H9 (cell line): Measurements from ENCODE around the gene POLK. TPM values are rescaled to one million over a fixed set of nuclear protein-coding genes. Genes with fewer than 3 reads are reported as not detected.

ENCODE experiments used
- DNase-seq: peaks from one replicate; pipeline ENCODE4 v3.0.0-alpha.2; 2017
- H2AFZ ChIP-seq: one replicate; pipeline ENCODE4 v1.6.1; 2013; ENCODE audit warnings: mild to moderate bottlenecking, low read length, control low read depth, moderate library complexity
- H2AK5ac ChIP-seq: 2 replicates; pipeline ENCODE4 v1.6.1; 2013; ENCODE audit warnings: low read length, control low read depth, mixed read lengths; ENCODE audit not compliant: insufficient read length
- H2BK120ac ChIP-seq: one replicate; pipeline ENCODE4 v1.6.1; 2013; ENCODE audit warnings: low read depth, mild to moderate bottlenecking, low read length, control low read depth, inconsistent platforms; ENCODE audit not compliant: poor library complexity, severe bottlenecking
- H2BK12ac ChIP-seq: 2 replicates; pipeline ENCODE4 v1.6.1; 2013; ENCODE audit warnings: low read length, control low read depth, mixed read lengths, low read depth; ENCODE audit not compliant: insufficient read length
- H2BK15ac ChIP-seq: 2 replicates; pipeline ENCODE4 v1.6.1; 2013; ENCODE audit warnings: low read depth, low read length, control low read depth
- H2BK20ac ChIP-seq: one replicate; pipeline ENCODE4 v1.6.1; 2013; ENCODE audit warnings: low read depth, mild to moderate bottlenecking, low read length, control low read depth, inconsistent platforms; ENCODE audit not compliant: poor library complexity, severe bottlenecking
- H2BK5ac ChIP-seq: 2 replicates; pipeline ENCODE4 v1.6.1; 2013; ENCODE audit warnings: low read length, control low read depth, mixed read lengths; ENCODE audit not compliant: insufficient read length
- H3K14ac ChIP-seq: 2 replicates; pipeline ENCODE4 v1.6.1; 2013; ENCODE audit warnings: low read length, control low read depth; ENCODE audit not compliant: insufficient read depth
- H3K18ac ChIP-seq: 2 replicates; pipeline ENCODE4 v1.6.1; 2013; ENCODE audit warnings: low read depth, mild to moderate bottlenecking, mixed read lengths, low read length, control low read depth; ENCODE audit not compliant: insufficient read length
- H3K23ac ChIP-seq: 2 replicates; pipeline ENCODE4 v1.6.1; 2013; ENCODE audit warnings: low read length, control low read depth, mixed read lengths, low read depth; ENCODE audit not compliant: insufficient read length
- H3K23me2 ChIP-seq: 2 replicates; pipeline ENCODE4 v1.6.1; 2013; ENCODE audit warnings: low read depth, mild to moderate bottlenecking, mixed read lengths, low read length, control low read depth; ENCODE audit not compliant: insufficient read length, poor library complexity, severe bottlenecking
- H3K27ac ChIP-seq: 2 replicates; pipeline ENCODE4 v1.5.1; 2013; ENCODE audit warnings: low read length, control low read depth, mixed read lengths, low read depth; ENCODE audit not compliant: insufficient read length
- H3K27me3 ChIP-seq: 2 replicates; pipeline ENCODE4 v1.6.1; 2013; ENCODE audit warnings: low read length, control low read depth, inconsistent platforms; ENCODE audit not compliant: insufficient read depth
- H3K4ac ChIP-seq: 2 replicates; pipeline ENCODE4 v1.6.1; 2013; ENCODE audit warnings: low read depth, mild to moderate bottlenecking, control low read depth, inconsistent platforms, low read length, moderate library complexity
- H3K4me1 ChIP-seq: 2 replicates; pipeline ENCODE4 v1.6.1; 2013; ENCODE audit warnings: low read length, control low read depth, inconsistent platforms; ENCODE audit not compliant: insufficient read depth
- H3K4me2 ChIP-seq: 2 replicates; pipeline ENCODE4 v1.6.1; 2013; ENCODE audit warnings: low read length, control low read depth, mixed read lengths; ENCODE audit not compliant: insufficient read length, insufficient read depth
- H3K56ac ChIP-seq: 2 replicates; pipeline ENCODE4 v1.6.1; 2013; ENCODE audit warnings: low read depth, mild to moderate bottlenecking, mixed read lengths, low read length, control low read depth; ENCODE audit not compliant: insufficient read length
- H3K79me1 ChIP-seq: 2 replicates; pipeline ENCODE4 v1.6.1; 2013; ENCODE audit warnings: low read depth, mild to moderate bottlenecking, moderate library complexity, low read length, control low read depth, inconsistent platforms; ENCODE audit not compliant: insufficient read depth, poor library complexity, severe bottlenecking
- H3K79me2 ChIP-seq: 2 replicates; pipeline ENCODE4 v1.6.1; 2013; ENCODE audit warnings: low read length, control low read depth, inconsistent platforms; ENCODE audit not compliant: insufficient read depth
- H3K9ac ChIP-seq: 2 replicates; pipeline ENCODE4 v1.6.1; 2013; ENCODE audit warnings: low read length, control low read depth, mixed read lengths; ENCODE audit not compliant: insufficient read length; ENCODE audit errors: extremely low read depth
- H3K9me3 ChIP-seq: one replicate; pipeline ENCODE4 v1.6.1; 2013; ENCODE audit warnings: low read depth, low read length, inconsistent platforms; ENCODE audit not compliant: control insufficient read depth
- H3T11ph ChIP-seq: one replicate; pipeline ENCODE4 v1.6.1; 2013; ENCODE audit warnings: mild to moderate bottlenecking, low read length, control low read depth, inconsistent platforms
- H4K20me1 ChIP-seq: one replicate; pipeline ENCODE4 v1.6.1; 2013; ENCODE audit not compliant: control insufficient read depth, insufficient read length, insufficient read depth
- H4K5ac ChIP-seq: 2 replicates; pipeline ENCODE4 v1.6.1; 2013; ENCODE audit warnings: low read depth, mild to moderate bottlenecking, mixed read lengths, low read length, control low read depth; ENCODE audit not compliant: insufficient read length
- H4K8ac ChIP-seq: replicated peaks from 2 replicates; pipeline ENCODE4 v1.6.1; 2013; ENCODE audit warnings: low read length, control low read depth, mixed read lengths, low read depth; ENCODE audit not compliant: insufficient read length
- H4K91ac ChIP-seq: 2 replicates; pipeline ENCODE4 v1.6.1; 2013; ENCODE audit warnings: low read depth, mild to moderate bottlenecking, moderate library complexity, mixed read lengths, low read length, control low read depth; ENCODE audit not compliant: insufficient read length
- H3K27ac Mint-ChIP-seq, 3 experiments: 2 replicates in 2 of 3; 3 replicates in 1 of 3; pipeline ENCODE4 v1.8.0; 2020 to 2021; ENCODE audit warnings: mixed read lengths in 3 of 3, mild to moderate bottlenecking in 1 of 3, moderate library complexity in 1 of 3
- H3K27me3 Mint-ChIP-seq: 2 replicates; pipeline ENCODE4 v1.8.0; 2021; ENCODE audit warnings: low read depth, mild to moderate bottlenecking, moderate library complexity, mixed read lengths
- H3K36me3 Mint-ChIP-seq, 3 experiments: 2 replicates in 2 of 3; 3 replicates in 1 of 3; pipeline ENCODE4 v1.8.0; 2020 to 2021; ENCODE audit warnings: low read depth in 3 of 3, mixed read lengths in 3 of 3; ENCODE audit not compliant: insufficient read depth in 1 of 3
- H3K4me1 Mint-ChIP-seq, 2 experiments: 2 replicates each; pipeline ENCODE4 v1.8.0; 2020; ENCODE audit warnings: mixed read lengths in 2 of 2
- H3K4me3 Mint-ChIP-seq, 2 experiments: 2 replicates in 1 of 2; 3 replicates in 1 of 2; pipeline ENCODE4 v1.8.0; 2020 to 2021; ENCODE audit warnings: mild to moderate bottlenecking in 2 of 2, mixed read lengths in 2 of 2, moderate library complexity in 1 of 2
- H3K9me3 Mint-ChIP-seq, 2 experiments: 2 replicates in 1 of 2; 3 replicates in 1 of 2; pipeline ENCODE4 v1.8.0; 2020; ENCODE audit warnings: mild to moderate bottlenecking in 2 of 2, mixed read lengths in 2 of 2, moderate library complexity in 1 of 2
- CTCF ChIP-seq: fragments of 200-600 bp; sonication (generic); conservative IDR thresholded peaks from 3 replicates; pipeline ENCODE4 v1.8.0; 2021; ENCODE audit warnings: antibody characterized with exemption, mild to moderate bottlenecking
- WGBS: extraction: QIAGEN DNeasy Blood & Tissue Kit; methylation state at CpG from one replicate; pipeline ENCODE4 v1.1.7; 2013; ENCODE audit warnings: missing lambda C conversion rate, low lambda C conversion rate, mixed read lengths; ENCODE audit not compliant: insufficient read length; ENCODE audit errors: extremely low coverage; 5-methylcytosine and 5-hydroxymethylcytosine counted together
- total RNA-seq: library from RNA; stranded (reverse); gene quantifications from 2 replicates; pipeline ENCODE4 v1.2.1, GENCODE V29; 2021

Gene POLK
- total RNA-seq, 1 experiment from 2014 or later = 7.6 TPM

GRCh38 chr5:75640826-75641225 lies 129.1 kb downstream of the POLK start:
- H3K27ac Mint-ChIP-seq = no peak overlapping the region
- WGBS = no CpG with 5 or more reads among the region's 2 CpGs

More at GRCh38 chr5:75640826-75641225, 129.1 kb downstream of the POLK start:
- Histone ChIP-seq H3K56ac (no peak overlapping the region), H2BK120ac (no peak overlapping the region), H3K79me1 (no peaks in the 10 kb centered on the region), H4K20me1 (no peaks in the 10 kb centered on the region), H3K18ac (no peak overlapping the region), H4K91ac (no peak overlapping the region), H3K27ac (no peak overlapping the region), H3T11ph (no peak overlapping the region), H2BK5ac (no peak overlapping the region), H2BK15ac (no peak overlapping the region), H3K4me2 (no peak overlapping the region), H2BK12ac (no peak overlapping the region), H2AFZ (no peak overlapping the region), H4K8ac (no peak overlapping the region), H3K27me3 (no peaks in the 10 kb centered on the region), H2BK20ac (no peak overlapping the region), H3K9me3 (no peaks in the 10 kb centered on the region), H2AK5ac (no peak overlapping the region), H3K4ac (no peak overlapping the region), H3K14ac (no peak overlapping the region), H3K79me2 (no peaks in the 10 kb centered on the region), H3K23me2 (no peaks in the 10 kb centered on the region), H4K5ac (no peak overlapping the region), H3K9ac (no peak overlapping the region), H3K23ac (no peak overlapping the region), H3K4me1 (no peaks in the 10 kb centered on the region)
- Mint-ChIP-seq H3K4me1 (peaks cover 0 to 2% of the 10 kb centered on the region in 2 experiments; a peak in 2 of 4 replicates), H3K36me3 (no peaks in the 10 kb centered on the region), H3K9me3 (peaks cover 0 to 2% of the 10 kb centered on the region in 2 experiments; a peak in 2 of 5 replicates), H3K27me3 (no peaks in the 10 kb centered on the region; the same call in 1 of the 2 replicates), H3K4me3 (no peak overlapping the region)
- no peak for DNase-seq
- no peak for TF ChIP-seq CTCF
